Measurements from ENCODE around the gene DAAM2. TPM values are rescaled to one million over a fixed set of nuclear protein-coding genes. Genes with fewer than 3 reads are reported as not detected.

Gene DAAM2
- total and polyA plus RNA-seq, 2 donors (not counting 1 experiment from before 2014, with no cell fraction given), result 41.5 to 48.2 TPM

DNA sequence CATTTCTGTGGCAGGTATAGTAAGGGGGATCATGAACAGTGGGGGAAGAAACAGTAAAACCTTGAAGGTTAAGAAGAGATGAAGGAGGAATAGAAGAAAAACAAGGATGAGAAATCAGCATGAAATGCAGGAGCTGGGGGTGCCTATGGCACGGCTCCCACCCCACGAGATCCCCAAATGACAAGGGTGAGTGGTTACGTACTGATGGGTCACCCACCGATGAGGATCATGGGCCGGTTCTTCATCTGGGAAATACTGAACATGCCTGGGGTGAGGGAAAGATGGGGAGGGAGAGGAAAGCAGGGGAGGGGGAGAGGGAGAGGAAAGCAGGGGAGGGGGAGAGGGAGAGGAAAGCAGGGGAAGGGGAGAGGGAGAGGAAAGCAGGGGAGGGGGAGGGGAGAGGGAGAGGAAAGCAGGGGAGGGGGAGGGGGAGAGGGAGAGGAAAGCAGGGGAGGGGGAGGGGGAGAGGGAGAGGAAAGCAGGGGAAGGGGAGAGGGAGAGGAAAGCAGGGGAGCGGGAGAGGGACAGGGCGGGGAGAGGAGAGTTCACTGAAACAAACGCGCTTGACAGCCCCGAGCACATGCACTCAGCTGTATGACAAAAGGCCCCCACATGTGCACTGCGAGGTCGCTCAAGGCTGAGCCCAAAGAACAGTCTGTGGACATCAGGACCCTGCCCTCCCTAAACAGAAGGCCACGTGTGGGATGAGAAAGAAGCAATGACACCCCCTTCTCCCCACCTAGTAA is 116.8 kb downstream of the DAAM2 start:
- no peak for TF ChIP-seq EZH2 (IDR thresholded peaks at IDR 0.05; ENCODE audit: low read length, missing control alignments)
- TF ChIP-seq, protein P1, sequence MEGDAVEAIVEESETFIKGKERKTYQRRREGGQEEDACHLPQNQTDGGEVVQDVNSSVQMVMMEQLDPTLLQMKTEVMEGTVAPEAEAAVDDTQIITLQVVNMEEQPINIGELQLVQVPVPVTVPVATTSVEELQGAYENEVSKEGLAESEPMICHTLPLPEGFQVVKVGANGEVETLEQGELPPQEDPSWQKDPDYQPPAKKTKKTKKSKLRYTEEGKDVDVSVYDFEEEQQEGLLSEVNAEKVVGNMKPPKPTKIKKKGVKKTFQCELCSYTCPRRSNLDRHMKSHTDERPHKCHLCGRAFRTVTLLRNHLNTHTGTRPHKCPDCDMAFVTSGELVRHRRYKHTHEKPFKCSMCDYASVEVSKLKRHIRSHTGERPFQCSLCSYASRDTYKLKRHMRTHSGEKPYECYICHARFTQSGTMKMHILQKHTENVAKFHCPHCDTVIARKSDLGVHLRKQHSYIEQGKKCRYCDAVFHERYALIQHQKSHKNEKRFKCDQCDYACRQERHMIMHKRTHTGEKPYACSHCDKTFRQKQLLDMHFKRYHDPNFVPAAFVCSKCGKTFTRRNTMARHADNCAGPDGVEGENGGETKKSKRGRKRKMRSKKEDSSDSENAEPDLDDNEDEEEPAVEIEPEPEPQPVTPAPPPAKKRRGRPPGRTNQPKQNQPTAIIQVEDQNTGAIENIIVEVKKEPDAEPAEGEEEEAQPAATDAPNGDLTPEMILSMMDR (conservative IDR thresholded peaks at IDR 0.05 in 1 of 2, IDR thresholded peaks at IDR 0.05 in 1 of 2; ENCODE audit: low read depth in 1 of 2, low read length in 2 of 2), result no peak
- H4K20me1 ChIP-seq (ENCODE audit: control insufficient read depth, extremely low read depth, insufficient read depth, low read length), result no peaks in the 10 kb centered on the region
- H2AFZ ChIP-seq (ENCODE audit: low read length), result no peak overlapping the region
- no peaks in the 10 kb centered on the region for H3K27me3 ChIP-seq (ENCODE audit: control insufficient read depth, insufficient read depth, low read length)
- H3K36me3 ChIP-seq (ENCODE audit: control insufficient read depth, insufficient read depth, low read length), result peaks cover 4% of the 10 kb centered on the region
- H3K9ac ChIP-seq (ENCODE audit: insufficient read depth, low read length), result no peak overlapping the region
- no peak overlapping the region for H3K4me2 ChIP-seq (ENCODE audit: extremely low read depth, insufficient read depth, low read length)
- H3K79me2 ChIP-seq (ENCODE audit: control insufficient read depth, insufficient read depth, low read length), result no peaks in the 10 kb centered on the region
- H3K27ac ChIP-seq (ENCODE audit: insufficient read depth, low read length), result no peak overlapping the region
- H3K9me3 ChIP-seq (ENCODE audit: control insufficient read depth, insufficient read depth, low read depth, low read length), result no peaks in the 10 kb centered on the region
- H3K4me1 ChIP-seq (ENCODE audit: control insufficient read depth, extremely low read depth, insufficient read depth, low read length), result no peaks in the 10 kb centered on the region
- no peak overlapping the region for H3K4me3 ChIP-seq (replicated peaks in 1 of 4; ENCODE audit: control extremely low read depth in 1 of 4, insufficient read depth in 1 of 4, low read depth in 3 of 4, low read length in 4 of 4)
- no peak for DNase-seq (ENCODE audit: low read depth in 2 of 2)

DNA sequence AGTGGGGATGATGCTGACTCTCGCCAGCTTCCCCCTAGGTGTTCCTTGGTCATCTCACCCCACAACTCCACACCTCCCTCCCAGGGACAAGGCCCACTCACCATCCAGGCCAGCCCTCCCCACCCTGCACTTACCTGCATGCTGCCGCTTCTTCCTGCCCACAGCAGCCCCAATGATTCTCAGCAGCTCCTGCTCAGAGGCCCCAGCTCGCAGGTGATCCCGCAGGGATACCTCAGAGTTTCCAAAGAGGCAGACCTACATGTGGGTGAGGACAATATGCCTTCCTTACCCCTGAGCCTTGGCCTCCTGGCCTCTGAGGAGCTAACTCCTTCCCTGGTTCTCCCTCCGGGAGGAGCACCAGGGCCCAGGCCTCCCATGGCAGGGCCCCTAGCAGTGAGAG is 117.5 kb downstream of the DAAM2 start:
- TF ChIP-seq, protein P1 (conservative IDR thresholded peaks at IDR 0.05 in 1 of 2, IDR thresholded peaks at IDR 0.05 in 1 of 2; ENCODE audit: low read depth in 1 of 2, low read length in 2 of 2), result no peak
- TF ChIP-seq EZH2 (IDR thresholded peaks at IDR 0.05; ENCODE audit: low read length, missing control alignments), result no peak

DNA sequence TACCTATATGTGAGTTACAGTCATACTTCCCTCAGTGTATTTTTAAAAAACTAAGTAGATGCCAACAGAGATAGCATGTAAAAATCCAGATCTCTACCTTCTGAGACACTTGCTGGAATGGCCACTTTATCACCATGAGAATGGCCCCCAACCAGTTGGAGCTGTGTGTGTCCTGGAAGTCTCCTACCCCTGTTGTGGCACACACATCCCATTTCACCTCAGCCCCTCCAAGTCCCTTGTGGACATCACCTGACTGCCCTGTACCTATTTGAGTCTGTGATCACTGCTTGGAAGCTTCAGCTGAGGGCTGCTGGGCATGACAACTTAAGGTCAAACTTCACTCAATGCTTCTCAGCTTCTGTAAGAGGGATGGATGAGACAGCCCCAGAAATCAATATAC is 118.0 kb downstream of the DAAM2 start:
- no peak overlapping the region for H3K4me3 ChIP-seq (replicated peaks in 1 of 4; ENCODE audit: control extremely low read depth in 1 of 4, insufficient read depth in 1 of 4, low read depth in 3 of 4, low read length in 4 of 4)
- peaks cover 8% of the 10 kb centered on the region for H3K36me3 ChIP-seq (ENCODE audit: control insufficient read depth, insufficient read depth, low read length)
- DNase-seq (ENCODE audit: low read depth in 2 of 2), result no peak
- H3K27ac ChIP-seq (ENCODE audit: insufficient read depth, low read length), result no peak overlapping the region
- no peak overlapping the region for H3K9ac ChIP-seq (ENCODE audit: insufficient read depth, low read length)
- H3K79me2 ChIP-seq (ENCODE audit: control insufficient read depth, insufficient read depth, low read length), result no peaks in the 10 kb centered on the region
- H2AFZ ChIP-seq (ENCODE audit: low read length), result no peak overlapping the region
- H3K4me2 ChIP-seq (ENCODE audit: extremely low read depth, insufficient read depth, low read length), result no peak overlapping the region
- no peak for TF ChIP-seq EZH2 (IDR thresholded peaks at IDR 0.05; ENCODE audit: low read length, missing control alignments)
- TF ChIP-seq, protein P1 (conservative IDR thresholded peaks at IDR 0.05 in 1 of 2, IDR thresholded peaks at IDR 0.05 in 1 of 2; ENCODE audit: low read depth in 1 of 2, low read length in 2 of 2), result no peak
- no peaks in the 10 kb centered on the region for H3K4me1 ChIP-seq (ENCODE audit: control insufficient read depth, extremely low read depth, insufficient read depth, low read length)
- H3K9me3 ChIP-seq (ENCODE audit: control insufficient read depth, insufficient read depth, low read depth, low read length), result no peaks in the 10 kb centered on the region
- no peaks in the 10 kb centered on the region for H4K20me1 ChIP-seq (ENCODE audit: control insufficient read depth, extremely low read depth, insufficient read depth, low read length)
- H3K27me3 ChIP-seq (ENCODE audit: control insufficient read depth, insufficient read depth, low read length), result no peaks in the 10 kb centered on the region

More for the DNA sequence above, 117.5 kb downstream of the DAAM2 start:
- Histone ChIP-seq H3K36me3 (ENCODE audit: control insufficient read depth, insufficient read depth, low read length) (peaks cover 6% of the 10 kb centered on the region), H3K27ac (ENCODE audit: insufficient read depth, low read length) (no peak overlapping the region), H4K20me1 (ENCODE audit: control insufficient read depth, extremely low read depth, insufficient read depth, low read length) (no peaks in the 10 kb centered on the region), H3K9ac (ENCODE audit: insufficient read depth, low read length) (no peak overlapping the region), H3K4me1 (ENCODE audit: control insufficient read depth, extremely low read depth, insufficient read depth, low read length) (no peaks in the 10 kb centered on the region), H3K27me3 (ENCODE audit: control insufficient read depth, insufficient read depth, low read length) (no peaks in the 10 kb centered on the region), H3K79me2 (ENCODE audit: control insufficient read depth, insufficient read depth, low read length) (no peaks in the 10 kb centered on the region), H3K4me3 (replicated peaks in 1 of 4; ENCODE audit: control extremely low read depth in 1 of 4, insufficient read depth in 1 of 4, low read depth in 3 of 4, low read length in 4 of 4) (no peak overlapping the region), H3K9me3 (ENCODE audit: control insufficient read depth, insufficient read depth, low read depth, low read length) (no peaks in the 10 kb centered on the region), H3K4me2 (ENCODE audit: extremely low read depth, insufficient read depth, low read length) (no peak overlapping the region), H2AFZ (ENCODE audit: low read length) (no peak overlapping the region)
- no peak for DNase-seq (ENCODE audit: low read depth in 2 of 2)
